ENCODE data around the gene EPM2A.

GRCh38 chr6:145603424-145603833 lies 131.9 kb downstream of the EPM2A start:
- TF ChIP-seq CTCF (conservative IDR thresholded peaks at IDR 0.05; ENCODE audit: low read depth, low read length) = no peak
- no peak for TF ChIP-seq CEBPB (IDR thresholded peaks at IDR 0.05; ENCODE audit: low read depth, low read length)
- no peak for TF ChIP-seq RCOR1 (IDR thresholded peaks at IDR 0.05; ENCODE audit: insufficient replicate concordance, low read length)
- no peak for TF ChIP-seq RAD21 (IDR thresholded peaks at IDR 0.05; ENCODE audit: low read length)
- TF ChIP-seq MXI1 (IDR thresholded peaks at IDR 0.05; ENCODE audit: borderline replicate concordance, low read depth, low read length) = no peak
- no peak for TF ChIP-seq POLR2A (IDR thresholded peaks at IDR 0.05; ENCODE audit: low read depth, low read length)
- TF ChIP-seq USF2 (IDR thresholded peaks at IDR 0.05; ENCODE audit: low read depth, low read length) = no peak
- TF ChIP-seq BHLHE40 (IDR thresholded peaks at IDR 0.05; ENCODE audit: low read depth, low read length) = no peak
- no peak for TF ChIP-seq RFX5 (IDR thresholded peaks at IDR 0.05; ENCODE audit: low read depth, low read length)
- TF ChIP-seq SMC3 (IDR thresholded peaks at IDR 0.05; ENCODE audit: low read depth, low read length) = no peak
- TF ChIP-seq MAFK (IDR thresholded peaks at IDR 0.05; ENCODE audit: low read depth, low read length) = no peak
- TF ChIP-seq MAZ (IDR thresholded peaks at IDR 0.05; ENCODE audit: borderline replicate concordance, low read depth, low read length) = no peak
